CD14-positive monocyte (primary cell): ENCODE results near the gene MTTP. TPM values are rescaled to one million over a fixed set of nuclear protein-coding genes. Genes with fewer than 3 reads are reported as not detected.

Experiments used
- DNase-seq, 3 donors: peaks; one replicate each; pipeline ENCODE4 v3.0.0-alpha.2; 2011 to 2022
- H2AFZ ChIP-seq: 2 replicates; pipeline ENCODE4 v1.6.0; 2012; ENCODE audit warnings: mild to moderate bottlenecking, low read depth, low read length, inconsistent platforms; ENCODE audit not compliant: insufficient read depth, poor library complexity, severe bottlenecking
- H3K27ac ChIP-seq, 2 donors: 1 replicate in 1 of 2; 2 replicates in 1 of 2; pipeline ENCODE4 v1.5.1; 2012 to 2013; ENCODE audit warnings: low read length in 2 of 2, control low read depth in 1 of 2, inconsistent platforms in 1 of 2, low read depth in 1 of 2, mild to moderate bottlenecking in 1 of 2
- H3K27me3 ChIP-seq, 2 donors: one replicate each; pipeline versions ENCODE4 v1.6.0 to v1.6.1; 2011 to 2013; ENCODE audit warnings: low read length in 2 of 2; ENCODE audit not compliant: control insufficient read depth in 2 of 2, insufficient read depth in 2 of 2
- H3K36me3 ChIP-seq, 2 donors: replicated peaks in 1 of 2; 1 replicate in 1 of 2; 2 replicates in 1 of 2; pipeline versions ENCODE4 v1.5.1 to v1.6.1; 2012 to 2013; ENCODE audit warnings: low read length in 2 of 2, control low read depth in 1 of 2, inconsistent platforms in 1 of 2, mild to moderate bottlenecking in 1 of 2; ENCODE audit not compliant: insufficient read depth in 2 of 2, control insufficient read depth in 1 of 2
- H3K4me1 ChIP-seq, 2 donors: 1 replicate in 1 of 2; 2 replicates in 1 of 2; pipeline versions ENCODE4 v1.5.1 to v1.6.1; 2012 to 2013; ENCODE audit warnings: low read length in 2 of 2, control low read depth in 1 of 2, inconsistent platforms in 1 of 2, mild to moderate bottlenecking in 1 of 2, moderate library complexity in 1 of 2; ENCODE audit not compliant: insufficient read depth in 2 of 2, control insufficient read depth in 1 of 2
- H3K4me2 ChIP-seq: replicated peaks from 2 replicates; pipeline ENCODE3; 2012; ENCODE audit warnings: low read length, moderate library complexity, mild to moderate bottlenecking; ENCODE audit not compliant: poor library complexity, severe bottlenecking; ENCODE audit errors: extremely low read depth
- H3K4me3 ChIP-seq, 3 experiments: fragments of 200-600 bp in 1 of 3; sonication (generic) in 1 of 3; replicated peaks in 1 of 3; 1 replicate in 2 of 3; 2 replicates in 1 of 3; pipeline ENCODE4 v1.5.1; 2011 to 2013; ENCODE audit warnings: low read length in 3 of 3, mild to moderate bottlenecking in 3 of 3, control low read depth in 2 of 3, low read depth in 2 of 3, inconsistent platforms in 1 of 3, moderate library complexity in 1 of 3
- H3K79me2 ChIP-seq: 2 replicates; pipeline ENCODE4 v1.6.0; 2012; ENCODE audit warnings: mild to moderate bottlenecking, control low read depth, inconsistent platforms, low read length, moderate library complexity; ENCODE audit not compliant: insufficient read depth
- H3K9ac ChIP-seq: 2 replicates; pipeline ENCODE4 v1.6.0; 2017; ENCODE audit warnings: low read length, mild to moderate bottlenecking; ENCODE audit not compliant: insufficient read depth, poor library complexity, severe bottlenecking
- H3K9me3 ChIP-seq, 2 donors: replicated peaks in 1 of 2; 1 replicate in 1 of 2; 2 replicates in 1 of 2; pipeline versions ENCODE4 v1.5.1 to v1.6.1; 2012 to 2013; ENCODE audit warnings: low read length in 2 of 2, control low read depth in 1 of 2; ENCODE audit not compliant: control insufficient read depth in 1 of 2, insufficient read depth in 1 of 2
- H4K20me1 ChIP-seq: 2 replicates; pipeline ENCODE4 v1.6.0; 2012; ENCODE audit warnings: mild to moderate bottlenecking, low read length, control low read depth, moderate library complexity; ENCODE audit not compliant: insufficient read depth
- H3K27ac Mint-ChIP-seq, 7 donors: one replicate each; pipeline ENCODE4 v1.8.0; 2020; ENCODE audit warnings: mild to moderate bottlenecking in 7 of 7, mixed read lengths in 7 of 7, moderate library complexity in 6 of 7, inconsistent platforms in 2 of 7
- H3K27me3 Mint-ChIP-seq, 3 donors: one replicate each; pipeline ENCODE4 v1.8.0; 2021 to 2022; ENCODE audit warnings: low read depth in 3 of 3, mild to moderate bottlenecking in 3 of 3, mixed read lengths in 3 of 3, moderate library complexity in 3 of 3, inconsistent platforms in 1 of 3
- H3K36me3 Mint-ChIP-seq, 2 donors: one replicate each; pipeline ENCODE4 v1.8.0; 2020; ENCODE audit warnings: mixed read lengths in 2 of 2, inconsistent platforms in 1 of 2, mild to moderate bottlenecking in 1 of 2
- H3K4me1 Mint-ChIP-seq: one replicate; pipeline ENCODE4 v1.8.0; 2020; ENCODE audit warnings: mild to moderate bottlenecking, mixed read lengths
- H3K4me3 Mint-ChIP-seq, 2 donors: one replicate each; pipeline ENCODE4 v1.8.0; 2020; ENCODE audit warnings: mild to moderate bottlenecking in 2 of 2, mixed read lengths in 2 of 2, moderate library complexity in 1 of 2
- H3K9me3 Mint-ChIP-seq, 7 donors: one replicate each; pipeline ENCODE4 v1.8.0; 2020 to 2022; ENCODE audit warnings: mixed read lengths in 7 of 7, mild to moderate bottlenecking in 6 of 7, moderate library complexity in 6 of 7, inconsistent platforms in 2 of 7
- WGBS: methylation state at CpG from one replicate; pipeline ENCODE4 v1.1.5; 2013; ENCODE audit warnings: missing lambda C conversion rate; ENCODE audit not compliant: insufficient coverage; 5-methylcytosine and 5-hydroxymethylcytosine counted together
- intact Hi-C, 2 donors: fragments of 100-400 bp; cut with micrococcal nuclease; formaldehyde crosslinking; loops; one replicate each; pipeline versions ENCODE4 v1.15.0 to v1.15.1; 2023
- polyA plus RNA-seq, 3 donors: library from polyadenylated mRNA; depleted of rRNA in 1 of 3; unstranded in 2 of 3; stranded (reverse) in 1 of 3; fragments of 300-500 nt in 2 of 3; fragments of >200 nt in 1 of 3; fragmentation: Illumina TruSeq in 2 of 3; gene quantifications; 1 replicate in 2 of 3; 2 replicates in 1 of 3; pipeline ENCODE4 v1.2.3, GENCODE V29; 2012 to 2021
- TF ChIP-seq, protein P1 (sequence below): fragments of 200-600 bp; IDR thresholded peaks from one replicate; pipeline ENCODE4 v1.8.0; 2022; ENCODE audit warnings: antibody characterized with exemption, mild to moderate bottlenecking

Gene MTTP
- polyA plus RNA-seq, 3 donors: not detected

DNA sequence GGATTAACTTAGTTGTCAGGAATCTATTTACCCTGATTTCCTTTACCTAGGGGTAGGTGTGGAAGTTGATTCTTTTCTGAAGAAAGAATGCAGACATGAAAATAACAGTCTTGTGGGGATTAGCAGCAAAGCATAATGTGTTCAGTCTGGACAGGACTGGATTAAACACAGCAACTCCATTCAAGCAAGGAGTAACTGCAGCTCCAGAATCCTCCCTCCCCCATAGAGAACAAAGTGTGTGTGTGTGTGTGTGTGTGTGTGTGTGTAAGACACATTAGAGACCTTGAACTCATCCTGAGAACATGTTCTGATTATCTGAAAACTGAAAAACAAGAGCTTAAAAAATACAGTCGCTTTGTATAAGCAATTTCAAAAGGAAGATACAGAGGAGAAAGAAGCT, 73.7 kb downstream of the MTTP start:
- Histone ChIP-seq H3K36me3 (no peaks in the 10 kb centered on the region), H3K4me3 (no peak overlapping the region), H3K27ac (no peak overlapping the region), H3K79me2 (no peaks in the 10 kb centered on the region), H3K9me3 (peaks cover 16 to 32% of the 10 kb centered on the region in 2 donors), H3K4me2 (no peak overlapping the region), H4K20me1 (no peaks in the 10 kb centered on the region), H2AFZ (no peak overlapping the region), H3K27me3 (no peaks in the 10 kb centered on the region), H3K9ac (no peak overlapping the region), H3K4me1 (no peaks in the 10 kb centered on the region)
- no CpG with 5 or more reads among the region's 1 CpG for WGBS
- no peaks in the 10 kb centered on the region for H3K4me1 Mint-ChIP-seq
- H3K4me3 Mint-ChIP-seq: no peak overlapping the region
- H3K36me3 Mint-ChIP-seq: no peaks in the 10 kb centered on the region
- no peak for DNase-seq
- peaks cover 13 to 28% (median 22%) of the 10 kb centered on the region in 7 donors for H3K9me3 Mint-ChIP-seq
- peaks cover 1 to 3% (median 2%) of the 10 kb centered on the region in 3 donors for H3K27me3 Mint-ChIP-seq
- no peak overlapping the region for H3K27ac Mint-ChIP-seq
- intact Hi-C loops: no loop called here
- TF ChIP-seq, protein P1, sequence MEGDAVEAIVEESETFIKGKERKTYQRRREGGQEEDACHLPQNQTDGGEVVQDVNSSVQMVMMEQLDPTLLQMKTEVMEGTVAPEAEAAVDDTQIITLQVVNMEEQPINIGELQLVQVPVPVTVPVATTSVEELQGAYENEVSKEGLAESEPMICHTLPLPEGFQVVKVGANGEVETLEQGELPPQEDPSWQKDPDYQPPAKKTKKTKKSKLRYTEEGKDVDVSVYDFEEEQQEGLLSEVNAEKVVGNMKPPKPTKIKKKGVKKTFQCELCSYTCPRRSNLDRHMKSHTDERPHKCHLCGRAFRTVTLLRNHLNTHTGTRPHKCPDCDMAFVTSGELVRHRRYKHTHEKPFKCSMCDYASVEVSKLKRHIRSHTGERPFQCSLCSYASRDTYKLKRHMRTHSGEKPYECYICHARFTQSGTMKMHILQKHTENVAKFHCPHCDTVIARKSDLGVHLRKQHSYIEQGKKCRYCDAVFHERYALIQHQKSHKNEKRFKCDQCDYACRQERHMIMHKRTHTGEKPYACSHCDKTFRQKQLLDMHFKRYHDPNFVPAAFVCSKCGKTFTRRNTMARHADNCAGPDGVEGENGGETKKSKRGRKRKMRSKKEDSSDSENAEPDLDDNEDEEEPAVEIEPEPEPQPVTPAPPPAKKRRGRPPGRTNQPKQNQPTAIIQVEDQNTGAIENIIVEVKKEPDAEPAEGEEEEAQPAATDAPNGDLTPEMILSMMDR: no peak

DNA sequence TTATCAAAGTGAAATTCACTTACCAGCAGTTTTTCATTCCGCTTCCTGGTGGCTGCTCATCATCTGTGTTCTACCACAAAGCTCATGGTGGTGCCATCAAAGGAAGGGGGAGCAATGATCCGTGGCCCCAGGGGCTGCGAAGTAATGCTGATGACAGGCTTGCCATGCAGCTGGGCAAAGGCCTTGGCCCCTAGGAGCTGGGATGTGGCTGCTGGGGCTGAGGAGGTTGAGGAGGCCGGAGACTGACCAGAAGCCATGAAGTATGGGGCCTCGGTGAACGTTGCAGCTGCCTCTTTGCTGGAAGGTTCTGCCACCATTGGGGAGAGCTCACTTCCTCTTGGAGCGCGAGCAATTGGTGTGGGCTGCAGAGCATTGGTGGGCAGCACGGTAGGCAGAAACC, 74.6 kb downstream of the MTTP start:
- Mint-ChIP-seq H3K36me3 (no peaks in the 10 kb centered on the region), H3K27me3 (peaks cover 1 to 3% (median 2%) of the 10 kb centered on the region in 3 donors)
- no peak overlapping the region for H3K4me3 ChIP-seq

More for the DNA sequence above, 74.6 kb downstream of the MTTP start:
- DNase-seq: no peak
- peaks cover 16 to 37% (median 31%) of the 10 kb centered on the region in 7 donors for H3K9me3 Mint-ChIP-seq
- no peak overlapping the region for H2AFZ ChIP-seq
- H3K36me3 ChIP-seq: no peaks in the 10 kb centered on the region
- WGBS: 83% methylated on average over 8 of the region's 9 CpGs
- no peaks in the 10 kb centered on the region for H3K79me2 ChIP-seq
- no peaks in the 10 kb centered on the region for H3K27me3 ChIP-seq
- intact Hi-C loops: no loop called here
- TF ChIP-seq, protein P1: no peak
- peaks cover 23 to 41% of the 10 kb centered on the region in 2 donors for H3K9me3 ChIP-seq
- H3K4me1 Mint-ChIP-seq: no peaks in the 10 kb centered on the region
- no peak overlapping the region for H3K27ac Mint-ChIP-seq
- H3K27ac ChIP-seq: no peak overlapping the region
- no peak overlapping the region for H3K9ac ChIP-seq
- H3K4me1 ChIP-seq: no peaks in the 10 kb centered on the region
- no peaks in the 10 kb centered on the region for H4K20me1 ChIP-seq
- H3K4me3 Mint-ChIP-seq: no peak overlapping the region
- H3K4me2 ChIP-seq: no peak overlapping the region
